Brain microvascular endothelial cell (primary cell): ENCODE measurements around the gene MLST8.

ENCODE experiments used
- DNase-seq: peaks from one replicate; pipeline ENCODE4 v3.0.0-alpha.2; 2020
- H3K27ac ChIP-seq: fragments of 250-450 bp; sonication (Bioruptor Pico); 2 replicates; pipeline ENCODE4 v1.5.1; 2020; ENCODE audit warnings: mild to moderate bottlenecking, moderate library complexity
- H3K27me3 ChIP-seq: fragments of 250-450 bp; sonication (Bioruptor Pico); replicated peaks from 2 replicates; pipeline ENCODE4 v1.5.1; 2020; ENCODE audit warnings: mild to moderate bottlenecking
- H3K36me3 ChIP-seq: fragments of 250-450 bp; sonication (Bioruptor Pico); replicated peaks from 2 replicates; pipeline ENCODE4 v1.5.1; 2020; ENCODE audit warnings: mild to moderate bottlenecking
- H3K4me3 ChIP-seq: 2 replicates; pipeline ENCODE4 v1.5.1; 2011; ENCODE audit warnings: low read depth, mild to moderate bottlenecking, control low read depth, low read length, moderate library complexity
- in situ Hi-C: cut with HindIII; loops from 2 replicates; pipeline ENCODE4 v1.10.0; 2017; ENCODE audit warnings: low sequenced_read_pairs, low pct_ligation_motif_present
- TF ChIP-seq, protein P1 (sequence below): IDR thresholded peaks from 2 replicates; pipeline ENCODE4 v1.5.1; 2011; ENCODE audit warnings: low read depth, mild to moderate bottlenecking, moderate library complexity, low read length, control low read depth, inconsistent platforms; ENCODE audit errors: missing control alignments

Gene MLST8

GRCh38 chr16:2165861-2166260 is 39.4 kb upstream of the MLST8 start:
- H3K4me3 ChIP-seq = no peak overlapping the region
- no peak for DNase-seq
- TF ChIP-seq, protein P1, sequence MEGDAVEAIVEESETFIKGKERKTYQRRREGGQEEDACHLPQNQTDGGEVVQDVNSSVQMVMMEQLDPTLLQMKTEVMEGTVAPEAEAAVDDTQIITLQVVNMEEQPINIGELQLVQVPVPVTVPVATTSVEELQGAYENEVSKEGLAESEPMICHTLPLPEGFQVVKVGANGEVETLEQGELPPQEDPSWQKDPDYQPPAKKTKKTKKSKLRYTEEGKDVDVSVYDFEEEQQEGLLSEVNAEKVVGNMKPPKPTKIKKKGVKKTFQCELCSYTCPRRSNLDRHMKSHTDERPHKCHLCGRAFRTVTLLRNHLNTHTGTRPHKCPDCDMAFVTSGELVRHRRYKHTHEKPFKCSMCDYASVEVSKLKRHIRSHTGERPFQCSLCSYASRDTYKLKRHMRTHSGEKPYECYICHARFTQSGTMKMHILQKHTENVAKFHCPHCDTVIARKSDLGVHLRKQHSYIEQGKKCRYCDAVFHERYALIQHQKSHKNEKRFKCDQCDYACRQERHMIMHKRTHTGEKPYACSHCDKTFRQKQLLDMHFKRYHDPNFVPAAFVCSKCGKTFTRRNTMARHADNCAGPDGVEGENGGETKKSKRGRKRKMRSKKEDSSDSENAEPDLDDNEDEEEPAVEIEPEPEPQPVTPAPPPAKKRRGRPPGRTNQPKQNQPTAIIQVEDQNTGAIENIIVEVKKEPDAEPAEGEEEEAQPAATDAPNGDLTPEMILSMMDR = no peak
- no peak overlapping the region for H3K27ac ChIP-seq
- peaks cover 37% of the 10 kb centered on the region for H3K36me3 ChIP-seq
- in situ Hi-C loops = loop anchor here (10.0 kb wide), 1 partner anchor 91 kb away; no protein-coding TSS in a partner anchor
- H3K27me3 ChIP-seq = no peaks in the 10 kb centered on the region

- in situ Hi-C loops = loop anchor here (10.0 kb wide), 1 partner anchor 92 kb away; no protein-coding TSS in a partner anchor
- peaks cover 40% of the 10 kb centered on the region for H3K36me3 ChIP-seq
- no peak overlapping the region for H3K4me3 ChIP-seq
- H3K27me3 ChIP-seq = no peaks in the 10 kb centered on the region
- H3K27ac ChIP-seq = no peak overlapping the region
- DNase-seq = no peak
- TF ChIP-seq, protein P1 = no peak
Observed at GRCh38 chr16:2166263-2167067, 38.8 kb upstream of the MLST8 start.

DNA sequence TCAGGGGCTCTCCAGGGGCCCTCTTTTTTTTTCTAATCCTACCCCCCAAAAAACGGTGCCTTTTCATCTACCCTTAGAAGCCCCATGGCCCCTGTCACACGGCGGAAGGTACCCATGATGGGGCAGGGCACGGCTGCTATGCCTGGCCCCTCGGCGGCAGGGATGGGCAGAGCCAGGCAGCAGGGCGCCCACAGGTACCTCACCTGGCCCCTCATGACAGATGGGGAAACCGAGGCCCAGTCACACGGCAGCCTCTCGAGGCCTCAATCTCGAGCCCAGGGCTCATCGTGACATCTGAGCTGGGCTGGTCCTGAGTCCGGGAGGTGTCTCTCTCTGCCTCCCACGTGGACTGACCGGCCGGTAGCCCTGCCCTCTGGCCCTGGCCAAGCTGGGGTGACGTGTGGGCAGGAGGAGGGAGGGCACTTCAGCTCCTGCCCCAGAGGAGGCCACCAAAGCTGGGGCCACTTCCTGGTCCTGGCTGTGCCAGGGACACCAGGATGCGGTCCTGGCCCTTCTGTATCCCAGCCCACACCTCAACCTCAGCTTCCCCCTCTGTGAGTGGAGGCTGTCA is 38.1 kb upstream of the MLST8 start:
- Histone ChIP-seq H3K4me3 (no peak overlapping the region), H3K36me3 (peaks cover 47% of the 10 kb centered on the region), H3K27ac (no peak overlapping the region), H3K27me3 (no peaks in the 10 kb centered on the region)
- no peak for DNase-seq
- TF ChIP-seq, protein P1 = no peak
- in situ Hi-C loops = loop anchor here (10.0 kb wide), 1 partner anchor 92 kb away; no protein-coding TSS in a partner anchor

- H3K27me3 ChIP-seq = no peaks in the 10 kb centered on the region
- H3K36me3 ChIP-seq = peaks cover 65% of the 10 kb centered on the region
- H3K27ac ChIP-seq = no peak overlapping the region
- H3K4me3 ChIP-seq = no peak overlapping the region
- no peak for DNase-seq
- in situ Hi-C loops = no loop called here
- TF ChIP-seq, protein P1 = no peak
Observed at GRCh38 chr16:2170080-2170479, 35.2 kb upstream of the MLST8 start.

GRCh38 chr16:2170587-2171435 is 34.4 kb upstream of the MLST8 start:
- in situ Hi-C loops = no loop called here
- no peak for DNase-seq
- Histone ChIP-seq H3K36me3 (peaks cover 69% of the 10 kb centered on the region), H3K27ac (no peak overlapping the region), H3K4me3 (no peak overlapping the region), H3K27me3 (no peaks in the 10 kb centered on the region)
- TF ChIP-seq, protein P1 = no peak
